ENCODE results near the gene CHST8. TPM values are rescaled to one million over a fixed set of nuclear protein-coding genes. Genes with fewer than 3 reads are reported as not detected.

CHST8 gene
- total and polyA plus RNA-seq, 4 experiments from 2014 or later: not detected

GRCh38 chr19:33720691-33721682 lies 99.2 kb downstream of the CHST8 start:
- no peaks in the 10 kb centered on the region for H3K36me3 Mint-ChIP-seq
- H3K4me3 Mint-ChIP-seq: no peak overlapping the region
- Histone ChIP-seq H3K36me3 (ENCODE audit: insufficient read depth, low read length) (no peaks in the 10 kb centered on the region), H3K27ac (ENCODE audit: low read depth, low read length) (no peak overlapping the region), H3K4me1 (ENCODE audit: insufficient read depth, low read length) (no peaks in the 10 kb centered on the region), H3K9me3 (ENCODE audit: control insufficient read depth in 1 of 2, low read length in 2 of 2) (no peaks in the 10 kb centered on the region), H3K4me3 (ENCODE audit: low read length in 2 of 2) (no peak overlapping the region), H3K27me3 (ENCODE audit: insufficient read depth, low read length) (no peaks in the 10 kb centered on the region)
- H3K4me1 Mint-ChIP-seq: no peaks in the 10 kb centered on the region
- ChIA-PET CTCF (ENCODE audit: partially characterized antibody) (no interaction called here), POLR2A (ENCODE audit: partially characterized antibody) (no interaction called here)
- peaks cover 14 to 26% of the 10 kb centered on the region in 2 donors for H3K27me3 Mint-ChIP-seq
- peaks cover 0 to 10% (median 2%) of the 10 kb centered on the region in 8 donors for H3K9me3 Mint-ChIP-seq
- intact Hi-C loops (cut with micrococcal nuclease): no loop called here
- DNase-seq: no peak
- no peak overlapping the region for H3K27ac Mint-ChIP-seq

GRCh38 chr19:33721735-33722297 lies 100.1 kb downstream of the CHST8 start:
- Histone ChIP-seq H3K4me3 (ENCODE audit: low read length in 2 of 2) (no peak overlapping the region), H3K27me3 (ENCODE audit: insufficient read depth, low read length) (no peaks in the 10 kb centered on the region), H3K9me3 (ENCODE audit: control insufficient read depth in 1 of 2, low read length in 2 of 2) (no peaks in the 10 kb centered on the region), H3K36me3 (ENCODE audit: insufficient read depth, low read length) (no peaks in the 10 kb centered on the region), H3K27ac (ENCODE audit: low read depth, low read length) (no peak overlapping the region), H3K4me1 (ENCODE audit: insufficient read depth, low read length) (no peaks in the 10 kb centered on the region)
- intact Hi-C loops (cut with micrococcal nuclease): no loop called here
- H3K4me3 Mint-ChIP-seq: no peak overlapping the region
- peaks cover 0 to 3% (median 0%) of the 10 kb centered on the region in 8 donors for H3K9me3 Mint-ChIP-seq
- DNase-seq: no peak
- H3K4me1 Mint-ChIP-seq: no peaks in the 10 kb centered on the region
- CTCF ChIA-PET (ENCODE audit: partially characterized antibody): no interaction called here
- POLR2A ChIA-PET (ENCODE audit: partially characterized antibody): no interaction called here
- H3K36me3 Mint-ChIP-seq: no peaks in the 10 kb centered on the region
- H3K27me3 Mint-ChIP-seq: peaks cover 11 to 26% of the 10 kb centered on the region in 2 donors
- H3K27ac Mint-ChIP-seq: no peak overlapping the region

GRCh38 chr19:33722456-33723239 lies 100.9 kb downstream of the CHST8 start:
- no peak for DNase-seq
- no peaks in the 10 kb centered on the region for H3K36me3 Mint-ChIP-seq
- intact Hi-C loops (cut with micrococcal nuclease): no loop called here
- Histone ChIP-seq H3K36me3 (ENCODE audit: insufficient read depth, low read length) (no peaks in the 10 kb centered on the region), H3K9me3 (ENCODE audit: control insufficient read depth in 1 of 2, low read length in 2 of 2) (no peaks in the 10 kb centered on the region), H3K4me3 (ENCODE audit: low read length in 2 of 2) (no peak overlapping the region), H3K27ac (ENCODE audit: low read depth, low read length) (no peak overlapping the region), H3K4me1 (ENCODE audit: insufficient read depth, low read length) (no peaks in the 10 kb centered on the region), H3K27me3 (ENCODE audit: insufficient read depth, low read length) (no peaks in the 10 kb centered on the region)
- H3K9me3 Mint-ChIP-seq: peaks cover 0 to 1% (median 0%) of the 10 kb centered on the region in 8 donors
- POLR2A ChIA-PET (ENCODE audit: partially characterized antibody): no interaction called here
- CTCF ChIA-PET (ENCODE audit: partially characterized antibody): no interaction called here
- no peak overlapping the region for H3K27ac Mint-ChIP-seq
- H3K27me3 Mint-ChIP-seq: peaks cover 11 to 25% of the 10 kb centered on the region in 2 donors
- no peaks in the 10 kb centered on the region for H3K4me1 Mint-ChIP-seq
- no peak overlapping the region for H3K4me3 Mint-ChIP-seq

- Mint-ChIP-seq H3K27me3 (peaks cover 9 to 27% of the 10 kb centered on the region in 2 donors), H3K4me1 (no peaks in the 10 kb centered on the region)
These were observed 101.8 kb downstream of the CHST8 start for GRCh38 chr19:33723512-33723911.

GRCh38 chr19:33724021-33724720 lies 102.4 kb downstream of the CHST8 start:
- no peak overlapping the region for H3K4me3 ChIP-seq (ENCODE audit: low read length in 2 of 2)
- no peaks in the 10 kb centered on the region for H3K27me3 ChIP-seq (ENCODE audit: insufficient read depth, low read length)
- Mint-ChIP-seq H3K4me3 (no peak overlapping the region), H3K27me3 (peaks cover 7 to 24% of the 10 kb centered on the region in 2 donors), H3K27ac (no peak overlapping the region), H3K36me3 (no peaks in the 10 kb centered on the region), H3K4me1 (no peaks in the 10 kb centered on the region), H3K9me3 (peaks cover 0 to 2% (median 0%) of the 10 kb centered on the region in 8 donors)
- no peaks in the 10 kb centered on the region for H3K36me3 ChIP-seq (ENCODE audit: insufficient read depth, low read length)
- no peak for DNase-seq
- CTCF ChIA-PET (ENCODE audit: partially characterized antibody): no interaction called here
- POLR2A ChIA-PET (ENCODE audit: partially characterized antibody): interaction anchor here (0.6 kb wide), 1 partner anchor 1927 kb away, joined by 3 read pairs; no protein-coding TSS in a partner anchor
- H3K9me3 ChIP-seq (ENCODE audit: control insufficient read depth in 1 of 2, low read length in 2 of 2): no peaks in the 10 kb centered on the region
- intact Hi-C loops (cut with micrococcal nuclease): no loop called here
- H3K4me1 ChIP-seq (ENCODE audit: insufficient read depth, low read length): no peaks in the 10 kb centered on the region
- no peak overlapping the region for H3K27ac ChIP-seq (ENCODE audit: low read depth, low read length)

More at GRCh38 chr19:33723512-33723911, 101.8 kb downstream of the CHST8 start:
- intact Hi-C loops (cut with micrococcal nuclease): no loop called here
- Histone ChIP-seq H3K27ac (ENCODE audit: low read depth, low read length) (no peak overlapping the region), H3K9me3 (ENCODE audit: control insufficient read depth in 1 of 2, low read length in 2 of 2) (no peaks in the 10 kb centered on the region), H3K36me3 (ENCODE audit: insufficient read depth, low read length) (no peaks in the 10 kb centered on the region), H3K27me3 (ENCODE audit: insufficient read depth, low read length) (no peaks in the 10 kb centered on the region), H3K4me3 (ENCODE audit: low read length in 2 of 2) (no peak overlapping the region), H3K4me1 (ENCODE audit: insufficient read depth, low read length) (no peaks in the 10 kb centered on the region)
- Mint-ChIP-seq H3K27ac (no peak overlapping the region), H3K4me3 (no peak overlapping the region), H3K9me3 (peaks cover 0 to 1% (median 0%) of the 10 kb centered on the region in 8 donors), H3K36me3 (no peaks in the 10 kb centered on the region)
- ChIA-PET CTCF (ENCODE audit: partially characterized antibody) (no interaction called here), POLR2A (ENCODE audit: partially characterized antibody) (interaction anchor here (0.6 kb wide), 1 partner anchor 1928 kb away, joined by 3 read pairs; no protein-coding TSS in a partner anchor)
- DNase-seq: no peak

GRCh38 chr19:33724721-33725060 lies 102.9 kb downstream of the CHST8 start:
- H3K27ac ChIP-seq (ENCODE audit: low read depth, low read length): no peak overlapping the region
- H3K4me1 ChIP-seq (ENCODE audit: insufficient read depth, low read length): no peaks in the 10 kb centered on the region
- no peak overlapping the region for H3K4me3 ChIP-seq (ENCODE audit: low read length in 2 of 2)
- ChIA-PET POLR2A (ENCODE audit: partially characterized antibody) (no interaction called here), CTCF (ENCODE audit: partially characterized antibody) (no interaction called here)
- no peaks in the 10 kb centered on the region for H3K36me3 ChIP-seq (ENCODE audit: insufficient read depth, low read length)
- Mint-ChIP-seq H3K4me3 (no peak overlapping the region), H3K27me3 (peaks cover 5 to 25% of the 10 kb centered on the region in 2 donors), H3K4me1 (no peaks in the 10 kb centered on the region), H3K27ac (no peak overlapping the region), H3K36me3 (no peaks in the 10 kb centered on the region), H3K9me3 (peaks cover 0 to 6% (median 0%) of the 10 kb centered on the region in 8 donors)
- no peaks in the 10 kb centered on the region for H3K27me3 ChIP-seq (ENCODE audit: insufficient read depth, low read length)
- DNase-seq: no peak
- intact Hi-C loops (cut with micrococcal nuclease): no loop called here
- no peaks in the 10 kb centered on the region for H3K9me3 ChIP-seq (ENCODE audit: control insufficient read depth in 1 of 2, low read length in 2 of 2)
